NCI-H510A treated with DMSO at 0.1 percent for 48 hours (cell line): ENCODE measurements around the gene LHX3.

Source experiments
- DNase-seq: peaks from one replicate; lab custom pipeline; 2025; lab: John Stamatoyannopoulos, UW

Gene LHX3

GRCh38 chr9:136177224-136177623 is 27.7 kb downstream of the LHX3 start:
- no peak for DNase-seq

- DNase-seq = no peak
Observed at GRCh38 chr9:136175616-136176197, 29.2 kb downstream of the LHX3 start.

GRCh38 chr9:136174779-136175615 is 29.9 kb downstream of the LHX3 start:
- no peak for DNase-seq

GRCh38 chr9:136173648-136174290 is 31.2 kb downstream of the LHX3 start:
- no peak for DNase-seq

- peak; percentile 83 for DNase-seq
Observed at GRCh38 chr9:136172412-136173079, 32.4 kb downstream of the LHX3 start.

GRCh38 chr9:136171801-136172411 is 33.0 kb downstream of the LHX3 start:
- no peak for DNase-seq

GRCh38 chr9:136171009-136171800 is 33.7 kb downstream of the LHX3 start:
- DNase-seq = peak; percentile 92

- DNase-seq = no peak
Observed at GRCh38 chr9:136170006-136170901, 34.7 kb downstream of the LHX3 start.

GRCh38 chr9:136169495-136169894 is 35.4 kb downstream of the LHX3 start:
- DNase-seq = no peak

- DNase-seq = no peak
Observed at GRCh38 chr9:136163248-136163850, 41.6 kb downstream of the LHX3 start.

GRCh38 chr9:136160995-136161610 is 43.8 kb downstream of the LHX3 start:
- DNase-seq = peak; percentile 25

GRCh38 chr9:136160381-136160841 is 44.5 kb downstream of the LHX3 start:
- peak; percentile 79 for DNase-seq

- DNase-seq = no peak
Observed at GRCh38 chr9:136159851-136160250, 45.1 kb downstream of the LHX3 start.

GRCh38 chr9:136157477-136158265 is 47.3 kb downstream of the LHX3 start:
- no peak for DNase-seq

GRCh38 chr9:136156209-136157120 is 48.5 kb downstream of the LHX3 start:
- DNase-seq = no peak

- no peak for DNase-seq
Observed at GRCh38 chr9:136155576-136155975, 49.4 kb downstream of the LHX3 start.

- no peak for DNase-seq
Observed at GRCh38 chr9:136154943-136155342, 50.0 kb downstream of the LHX3 start.
